Stimulated activated CD8-positive, alpha-beta memory T cell treated with anti-CD3 and anti-CD28 coated beads, Interleukin-15, amount 100 ng/mL, for 4 hours (primary cell): ENCODE data around the gene CDK14.

Experiments used
- DNase-seq, 2 donors: peaks; one replicate each; pipeline ENCODE4 v3.0.0-alpha.2; 2020; ENCODE audit warnings: low read depth in 2 of 2

Gene CDK14

DNA sequence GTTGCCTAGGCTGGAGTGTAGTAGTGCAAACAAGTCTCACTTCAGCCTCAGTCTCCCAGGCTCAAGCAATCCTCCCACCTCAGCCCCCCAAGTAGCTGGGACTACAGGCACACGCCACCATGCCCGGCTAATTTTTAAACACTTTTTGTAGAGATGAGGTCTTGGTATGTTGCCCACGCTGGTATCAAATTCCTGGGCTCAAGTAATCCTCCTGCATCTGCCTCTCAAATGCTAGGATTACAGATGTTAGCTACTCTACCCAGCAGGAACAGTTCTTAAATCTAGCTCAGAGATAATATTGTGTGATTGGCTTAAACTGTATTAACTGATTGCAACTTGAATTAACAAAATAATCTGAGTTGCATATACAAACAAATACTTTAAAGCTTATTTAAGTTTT, 82.9 kb downstream of the CDK14 start:
- no peak for DNase-seq

DNA sequence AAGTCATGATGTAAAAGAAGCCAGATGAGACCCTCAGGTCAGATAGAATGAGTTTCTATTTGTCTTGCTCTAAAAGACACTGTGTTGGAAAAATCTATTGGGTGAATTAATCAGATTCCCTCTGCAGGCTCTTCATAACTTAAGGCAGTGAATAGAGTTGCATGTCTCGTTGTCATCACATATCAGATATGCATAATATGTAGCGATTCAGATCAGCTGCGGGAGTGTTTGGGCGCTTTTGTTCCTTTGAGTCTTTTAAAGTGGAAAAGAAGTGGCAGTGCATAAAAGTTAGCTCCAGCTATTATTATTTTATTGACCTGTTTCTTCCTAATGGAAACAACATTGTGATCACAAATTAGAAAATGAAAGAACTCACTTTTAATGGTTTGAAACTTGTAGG, 84.4 kb downstream of the CDK14 start:
- DNase-seq, result no peak

DNA sequence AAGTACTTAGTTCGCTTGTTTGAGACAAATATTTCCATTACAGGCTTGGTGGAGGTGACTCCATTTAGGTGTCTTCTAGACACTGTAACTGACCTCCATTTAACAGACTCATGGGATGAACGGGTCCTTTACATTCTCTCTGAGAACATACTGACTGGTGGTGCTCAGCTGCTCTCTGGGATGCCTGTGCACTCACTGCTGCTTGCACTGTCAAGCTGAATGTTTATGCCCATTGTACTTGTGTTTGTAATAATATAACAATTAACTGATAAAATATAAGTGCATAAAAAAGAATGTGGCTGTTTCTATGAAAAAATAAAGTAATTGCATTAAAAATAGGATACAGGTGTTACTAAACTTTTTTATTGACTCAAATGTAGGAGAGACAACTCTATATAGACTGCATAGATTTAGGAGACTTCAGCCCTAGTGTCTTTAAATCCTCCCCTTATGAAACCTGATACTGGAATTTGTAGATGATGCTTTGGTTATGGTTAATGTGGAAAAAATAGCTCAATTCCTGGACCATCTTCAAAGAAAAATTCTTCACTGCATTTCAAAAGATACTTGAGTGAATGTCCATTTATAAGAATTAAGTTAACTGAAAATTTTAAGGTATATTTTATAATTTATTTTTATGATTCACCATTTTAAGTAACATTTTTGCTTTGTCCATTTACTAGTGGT, 85.4 kb downstream of the CDK14 start:
- no peak for DNase-seq

DNA sequence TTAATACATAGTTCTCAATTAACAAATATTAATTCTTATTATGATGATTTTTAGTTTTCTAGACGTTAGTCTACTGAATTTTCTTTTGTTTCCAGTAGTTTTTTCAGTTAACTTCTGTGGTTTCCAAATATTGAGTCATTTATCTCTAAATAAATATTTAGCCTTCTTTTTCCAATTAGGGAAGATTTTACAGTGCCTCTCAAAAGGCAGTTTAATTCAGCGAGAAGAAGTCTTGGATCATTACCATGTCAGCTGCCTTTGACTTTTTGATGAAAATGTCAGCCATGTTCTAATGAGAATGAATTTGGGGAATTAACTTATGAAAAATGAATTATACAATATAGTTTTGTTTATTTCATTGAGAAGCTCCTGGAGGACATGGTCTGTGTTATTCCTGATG, 90.0 kb downstream of the CDK14 start:
- DNase-seq, result no peak

DNA sequence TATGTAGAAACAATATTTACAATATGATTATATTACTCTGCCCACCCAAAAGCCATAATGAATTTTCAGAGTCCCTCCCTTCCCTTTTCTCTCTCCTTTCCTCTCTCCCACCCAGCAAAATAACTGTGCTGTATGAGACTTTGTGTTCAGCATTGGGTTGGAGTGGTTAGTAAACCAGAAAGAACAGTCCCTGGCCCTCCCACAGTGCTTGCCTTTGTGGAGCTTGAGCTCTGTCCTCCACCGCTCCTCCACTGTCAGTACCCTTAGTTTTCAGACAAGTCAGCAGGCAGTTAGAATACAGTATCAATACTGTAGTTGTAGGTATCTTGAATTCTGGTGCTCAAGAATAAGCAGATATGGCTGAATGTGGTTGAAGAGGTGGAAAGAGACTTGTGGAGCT, 92.7 kb downstream of the CDK14 start:
- DNase-seq, result no peak

DNA sequence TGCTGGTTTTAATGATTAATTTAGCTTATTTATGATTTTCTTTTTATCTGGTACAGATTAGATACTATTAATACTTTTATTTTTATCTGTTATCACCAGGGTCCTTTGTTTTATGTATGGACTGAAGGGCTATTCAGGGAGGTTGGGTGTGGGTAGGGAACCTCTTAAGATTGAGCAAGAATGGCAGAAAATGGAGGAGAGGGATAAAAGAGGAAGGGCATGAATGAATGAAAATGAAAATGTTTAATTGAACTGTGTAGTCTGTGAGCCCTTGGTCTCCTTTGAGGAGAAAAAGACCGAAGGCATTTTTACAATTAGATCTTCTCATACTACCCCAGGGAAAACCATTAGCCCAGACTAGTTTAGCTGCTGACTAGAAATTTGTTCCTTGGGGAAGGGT, 93.1 kb downstream of the CDK14 start:
- no peak for DNase-seq

DNA sequence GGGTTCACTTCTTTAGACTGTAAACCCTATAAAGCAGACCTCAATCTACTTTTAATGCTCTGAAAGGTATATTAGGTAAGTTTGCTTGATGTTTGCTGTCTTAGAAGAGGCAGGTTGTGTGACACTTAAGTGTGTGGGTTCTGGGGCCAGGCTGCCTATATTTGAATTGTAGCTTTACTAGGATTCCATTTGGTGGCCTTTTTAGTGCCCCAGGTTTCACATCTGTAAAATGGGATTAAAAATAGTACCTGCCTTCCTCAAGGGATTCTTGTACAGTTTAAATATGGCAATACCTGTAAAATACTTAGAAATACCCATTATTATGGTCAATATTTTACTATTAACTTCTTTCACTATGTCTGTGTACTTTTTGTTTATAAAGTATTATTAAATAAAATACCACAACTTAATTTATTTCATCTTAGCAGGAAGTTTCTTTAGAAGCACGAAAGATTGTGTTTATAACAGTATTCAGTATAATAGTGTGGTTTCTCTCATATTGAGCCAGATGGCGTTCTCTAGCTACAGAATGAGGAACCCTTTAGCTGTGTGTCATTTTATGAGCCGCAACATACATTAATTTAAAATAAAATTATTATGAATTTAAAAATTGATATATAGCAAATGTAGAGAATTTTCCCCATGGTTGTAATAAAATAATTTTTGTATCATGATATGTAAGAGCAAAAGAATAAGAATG, 94.2 kb downstream of the CDK14 start:
- no peak for DNase-seq

DNA sequence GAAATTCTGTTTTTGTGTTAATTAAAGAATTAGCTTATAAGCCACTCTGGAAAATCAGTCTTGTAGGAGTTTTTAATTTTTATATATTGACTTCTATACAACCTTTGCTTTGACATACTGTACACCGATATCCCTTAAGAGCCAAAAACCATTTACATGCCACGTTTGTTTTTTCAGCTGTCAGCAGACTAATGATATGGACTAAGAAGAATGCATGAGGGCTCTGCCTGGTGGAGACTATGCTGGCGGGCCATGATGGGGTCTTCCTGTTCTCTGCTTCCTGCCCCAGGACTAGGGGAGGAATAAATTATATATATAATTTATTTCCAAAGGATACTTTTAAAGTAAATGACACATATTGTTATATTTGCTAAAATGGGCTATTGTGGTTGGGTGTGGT, 96.3 kb downstream of the CDK14 start:
- DNase-seq, result no peak

DNA sequence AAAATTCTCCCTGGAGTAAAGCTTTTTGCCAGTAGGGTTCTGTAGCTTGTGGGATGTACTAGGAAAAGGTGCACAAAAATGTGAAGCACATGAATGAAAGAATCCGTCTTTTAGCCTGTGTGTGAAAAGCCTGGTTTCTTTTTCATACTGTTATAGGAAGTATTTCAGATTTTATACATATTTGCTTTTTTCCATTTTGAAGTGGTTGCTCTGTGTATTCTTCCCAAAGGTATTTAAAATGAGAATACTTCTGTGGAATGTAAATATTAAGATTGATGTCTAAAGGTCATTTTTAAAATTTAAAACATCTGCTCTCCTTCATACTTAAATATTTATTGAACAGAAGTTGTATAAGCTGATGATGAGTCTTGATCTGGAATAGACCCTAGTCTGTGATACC, 96.8 kb downstream of the CDK14 start:
- no peak for DNase-seq

DNA sequence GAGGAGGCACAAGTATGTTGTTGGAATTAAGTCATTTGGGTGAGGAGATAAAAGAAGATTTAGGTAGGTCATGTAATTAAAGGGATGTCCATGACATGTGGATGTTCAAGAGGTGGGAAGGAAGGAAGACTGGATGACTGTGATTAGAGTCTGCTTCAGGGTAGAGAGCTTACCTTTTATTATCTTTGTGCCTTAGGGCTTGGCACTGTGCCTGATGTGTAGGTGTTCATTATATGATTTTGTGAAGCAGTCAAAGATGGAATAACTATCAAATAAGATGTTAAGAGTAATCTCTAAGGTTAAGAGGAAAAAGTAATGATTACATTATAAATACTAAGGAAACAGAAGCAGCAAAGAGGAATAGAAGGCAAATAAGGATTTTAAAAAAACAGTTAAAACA, 97.8 kb downstream of the CDK14 start:
- no peak for DNase-seq

DNA sequence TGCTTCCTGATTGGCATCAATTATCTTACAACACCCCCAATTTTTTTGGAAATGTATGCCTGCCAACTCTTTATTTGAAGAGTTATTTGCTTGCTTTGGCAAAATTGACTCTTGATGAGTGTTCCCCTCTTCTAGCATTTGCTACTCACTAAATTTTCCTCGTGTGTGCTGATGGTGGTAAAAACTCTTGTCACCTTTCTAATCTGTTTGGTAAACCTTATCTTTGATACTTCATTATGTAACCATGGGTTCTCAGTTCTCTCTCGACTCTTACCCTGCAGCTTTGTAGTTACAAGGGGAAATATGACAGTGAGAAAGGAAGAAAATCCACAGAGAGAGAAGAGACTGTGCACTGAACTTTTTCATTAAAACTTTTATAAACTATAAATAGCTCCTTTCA, 102.5 kb downstream of the CDK14 start:
- DNase-seq, result no peak

DNA sequence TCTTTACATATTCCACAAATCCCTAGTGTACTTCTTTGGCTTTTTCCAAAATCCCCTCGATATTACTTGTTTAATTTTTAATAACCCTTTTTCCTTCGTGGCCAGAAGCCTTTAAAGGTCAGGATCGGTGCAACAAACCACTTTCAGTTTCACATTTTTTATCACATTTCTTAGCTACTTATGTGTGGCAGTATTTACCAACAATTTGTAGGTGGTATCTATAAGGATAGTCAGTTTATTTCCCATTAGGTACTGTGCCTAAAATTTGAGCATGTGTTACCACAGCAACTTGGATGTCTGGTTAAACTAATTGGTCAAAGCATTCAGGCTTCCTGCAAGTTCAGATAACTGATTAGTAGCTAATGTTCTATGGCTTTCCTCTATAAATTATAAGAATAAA, 104.9 kb downstream of the CDK14 start:
- no peak for DNase-seq

DNA sequence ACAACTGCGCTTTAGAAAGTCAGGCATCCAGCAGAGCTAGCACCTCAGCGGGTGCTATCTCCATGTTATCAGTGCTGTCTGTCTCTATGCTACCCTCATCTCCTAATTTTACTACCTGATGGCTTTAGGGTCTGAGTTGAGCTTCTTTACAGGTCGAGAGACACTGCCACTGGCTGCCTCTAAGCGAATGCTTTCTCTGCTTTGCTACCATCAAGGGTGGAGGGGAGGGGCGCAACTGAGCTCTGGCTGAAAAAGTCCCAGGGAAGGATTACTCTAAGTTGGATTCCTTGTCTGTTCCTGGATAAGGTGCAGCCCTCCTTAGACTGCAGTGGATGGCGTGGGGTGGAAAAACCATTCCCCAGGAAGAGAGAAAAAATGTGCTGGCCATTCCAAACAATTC, 105.7 kb downstream of the CDK14 start:
- no peak for DNase-seq

DNA sequence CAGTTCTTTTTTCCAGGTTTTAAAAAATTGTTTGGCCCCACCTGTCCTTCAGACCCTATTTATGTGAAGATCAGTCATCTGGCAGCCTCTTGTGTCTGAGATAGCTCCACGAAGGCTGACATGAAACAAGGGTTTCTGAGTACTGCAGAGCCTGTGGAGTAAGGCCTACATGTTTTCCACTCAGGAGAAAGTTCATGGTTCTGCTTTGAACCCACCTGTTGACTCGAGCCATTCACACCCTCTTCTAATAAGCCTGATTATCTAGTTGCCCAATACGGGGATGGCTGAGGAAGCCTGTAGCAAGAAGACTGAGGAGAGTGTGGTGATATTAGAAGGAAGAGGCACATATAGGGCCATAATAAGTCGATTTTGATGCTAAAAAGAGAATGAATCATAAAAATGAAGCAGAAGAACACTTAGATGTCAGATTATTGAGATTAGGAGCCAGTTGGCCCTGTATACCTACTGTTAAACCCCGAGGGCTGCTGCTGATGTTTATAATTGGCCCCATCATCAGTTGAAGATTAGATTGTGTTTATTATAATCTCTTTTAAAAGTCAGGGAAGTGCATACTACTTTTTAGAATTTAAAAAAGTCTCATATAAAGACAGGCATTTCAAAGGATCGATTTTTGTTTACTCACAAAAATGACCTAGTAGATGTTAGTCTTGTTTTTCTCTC, 109.4 kb downstream of the CDK14 start:
- no peak for DNase-seq

DNA sequence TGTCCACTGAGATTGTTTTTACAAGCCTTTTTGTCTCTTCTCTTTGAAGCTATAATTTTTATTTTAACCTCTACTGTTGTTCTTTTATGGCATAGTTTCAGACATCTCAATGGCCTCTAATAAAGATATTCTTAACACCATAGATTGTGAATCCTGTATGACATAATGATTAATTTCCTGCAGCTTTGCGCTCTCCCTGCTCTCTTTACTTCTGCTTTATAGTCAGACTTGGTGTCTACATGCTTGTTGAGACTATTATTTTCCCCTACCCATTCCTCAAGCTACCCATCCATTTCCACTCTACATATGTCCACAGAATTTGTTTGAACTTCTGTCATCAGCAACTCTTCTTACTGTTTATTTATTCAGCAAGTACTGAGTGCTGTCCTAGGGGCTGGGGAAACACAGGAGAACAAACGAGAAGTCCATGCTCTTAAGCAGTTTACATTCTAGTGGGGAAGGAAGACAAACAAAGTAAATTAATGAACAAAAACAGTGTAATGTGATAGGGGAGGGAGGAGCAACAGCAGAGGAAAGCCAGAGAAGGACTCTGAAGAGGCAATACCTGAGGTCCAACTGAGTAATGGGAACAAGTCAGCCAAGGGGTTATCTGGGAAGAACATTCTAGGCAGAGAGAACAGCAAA, 110.1 kb downstream of the CDK14 start:
- DNase-seq, result no peak

DNA sequence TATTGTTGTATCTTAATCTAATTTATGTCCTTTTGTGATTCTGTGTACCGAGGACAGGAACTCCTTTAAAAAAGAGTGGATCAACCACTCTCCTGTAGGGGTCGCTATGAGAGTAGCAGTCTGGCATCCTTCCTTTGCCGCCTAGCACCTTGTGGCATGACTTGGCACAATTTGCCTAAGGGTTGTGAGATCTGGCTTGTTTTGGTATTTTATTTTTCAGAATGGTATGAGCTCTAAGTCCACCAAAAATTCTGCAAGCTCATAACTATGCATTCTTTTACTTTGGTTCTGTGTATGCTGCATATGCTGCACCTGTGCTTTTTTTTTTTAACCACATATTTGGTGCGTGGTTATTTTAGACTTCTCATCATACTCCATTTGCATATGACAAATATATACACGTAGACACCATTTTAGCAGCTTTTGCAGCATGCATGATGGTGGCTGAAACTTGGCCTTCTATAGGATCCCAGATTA, 112.8 kb downstream of the CDK14 start:
- DNase-seq, result no peak

DNA sequence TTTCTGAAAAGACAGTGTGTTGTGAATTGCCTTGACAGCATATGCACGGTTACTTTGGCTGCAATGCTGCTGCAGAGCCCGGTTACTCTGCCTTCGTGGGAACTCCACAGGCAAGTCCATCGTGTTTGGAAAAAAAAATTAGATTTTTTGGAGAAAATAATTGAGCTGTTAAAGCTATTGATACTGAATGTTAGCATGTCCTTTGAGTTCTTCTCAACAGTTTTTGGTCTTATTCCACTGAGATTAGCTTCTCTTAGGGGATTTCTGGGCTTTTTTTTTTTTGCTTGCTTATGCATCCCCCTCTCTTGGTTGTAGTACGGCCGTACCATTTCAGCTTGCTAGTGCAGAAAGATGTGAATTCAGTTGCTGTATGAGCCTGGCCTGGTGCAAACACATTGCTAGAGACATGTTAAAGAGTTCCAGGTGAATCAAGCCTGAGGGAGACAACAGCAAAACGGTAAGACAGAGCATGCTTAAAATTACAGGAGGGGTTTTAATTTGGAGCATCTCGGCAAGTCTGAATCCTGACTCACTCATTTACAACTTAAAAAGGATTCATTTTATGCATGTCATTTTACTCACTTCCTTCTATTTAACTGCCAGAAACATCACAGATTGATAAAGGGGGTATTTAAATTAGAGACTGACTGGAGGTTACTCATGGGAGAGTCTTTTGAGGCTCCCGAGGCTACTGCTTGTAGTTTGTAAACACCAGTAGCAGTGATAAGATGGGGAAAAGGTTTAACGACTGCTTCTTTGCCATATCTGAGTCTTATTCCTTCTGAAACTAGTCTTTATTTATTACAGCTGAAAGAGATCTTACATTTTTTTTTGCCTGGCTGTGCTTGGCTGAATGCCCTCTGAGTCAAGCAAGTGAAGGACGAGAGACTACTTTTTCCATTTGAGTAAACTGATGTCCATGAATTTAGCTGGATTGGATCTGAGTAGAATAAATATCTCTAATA, 113.7 kb downstream of the CDK14 start:
- DNase-seq, result no peak

DNA sequence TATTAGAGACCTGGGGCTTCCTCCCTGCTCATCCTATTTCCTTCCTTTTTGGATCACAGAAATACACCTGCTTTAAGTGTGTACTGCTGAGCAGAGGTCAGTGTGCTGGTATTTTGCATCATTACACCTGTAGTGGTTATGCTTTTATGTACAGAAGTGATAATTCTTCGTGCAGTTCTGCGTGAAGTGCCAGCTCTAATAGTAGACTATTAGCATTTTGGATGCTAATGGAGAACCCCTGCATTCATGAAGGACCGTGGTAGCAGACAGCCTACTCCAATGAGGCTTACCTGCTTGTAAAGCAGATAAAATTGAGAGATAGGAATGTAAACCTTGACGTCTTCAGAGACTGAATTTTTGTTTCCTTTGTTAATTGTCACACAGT, 114.3 kb downstream of the CDK14 start:
- no peak for DNase-seq

DNA sequence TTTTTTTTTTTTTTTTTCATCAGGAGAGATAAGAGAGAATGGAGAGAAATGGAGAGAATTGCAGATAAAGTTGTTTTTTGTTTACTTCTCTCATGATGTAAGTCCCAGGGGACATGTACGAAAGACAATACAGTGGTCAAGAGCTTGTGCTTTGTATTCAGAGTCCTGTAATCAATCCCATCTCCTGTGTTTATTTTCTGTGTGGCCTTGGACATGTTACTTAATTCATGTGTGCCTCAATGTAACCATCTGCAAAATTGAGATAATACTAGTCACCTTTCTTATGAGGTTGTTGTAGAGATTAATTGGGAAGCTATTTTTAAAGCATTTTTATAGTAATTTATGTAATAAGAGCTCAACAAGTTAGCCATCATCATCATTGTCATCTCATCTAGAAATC, 117.5 kb downstream of the CDK14 start:
- no peak for DNase-seq

DNA sequence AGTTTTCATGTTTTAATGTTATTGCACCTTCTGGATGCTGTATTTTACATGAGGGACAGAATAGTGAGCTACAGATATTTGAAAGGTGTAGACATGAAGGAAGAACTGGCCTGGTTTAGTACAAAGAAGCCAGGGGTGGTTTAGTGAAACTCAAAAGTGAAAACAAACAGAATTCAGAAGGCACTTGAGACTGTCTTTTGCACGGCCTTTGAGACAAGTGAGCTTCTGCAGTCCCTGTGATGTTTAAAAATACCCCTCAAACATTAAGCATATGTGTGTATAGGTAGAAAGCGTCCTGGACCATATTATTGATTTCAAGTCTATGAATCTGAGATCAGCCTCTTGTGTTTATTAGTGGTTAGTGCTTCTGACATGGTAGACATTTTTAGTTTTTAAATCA, 118.9 kb downstream of the CDK14 start:
- DNase-seq, result no peak

DNA sequence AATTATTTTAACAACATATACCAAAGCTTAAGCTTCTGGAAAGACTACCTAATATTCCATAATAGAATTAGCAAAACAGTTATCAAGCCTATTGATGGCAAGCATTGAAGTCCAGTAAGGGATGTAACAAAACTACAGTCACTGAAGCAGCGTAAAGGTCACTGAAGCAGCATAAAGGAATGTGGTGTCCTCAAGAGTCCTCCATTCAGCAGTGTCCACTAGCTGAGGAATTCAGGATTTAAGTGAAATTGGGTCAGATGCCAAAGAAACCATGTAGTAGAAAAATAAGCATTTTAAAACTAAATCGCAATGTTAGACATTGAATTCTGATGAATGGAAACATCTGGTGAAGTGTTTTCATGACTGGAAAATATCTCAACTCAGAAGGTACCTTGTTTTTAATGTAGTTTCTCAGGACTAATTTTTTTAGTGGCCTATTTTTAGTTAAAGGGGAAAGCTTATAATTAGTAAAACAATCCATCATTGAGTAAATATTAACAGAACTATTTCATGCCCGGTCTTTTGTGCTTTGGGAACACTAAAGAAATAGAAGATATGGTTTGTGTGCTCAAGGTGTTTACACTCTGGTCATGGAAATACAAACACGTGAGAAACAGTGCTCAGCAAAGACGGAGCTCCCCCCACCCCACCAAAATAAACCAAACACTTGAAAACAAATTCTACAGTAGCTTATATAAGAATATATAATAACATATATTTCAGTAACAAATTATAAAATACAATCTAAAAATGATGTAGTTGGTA, 121.4 kb downstream of the CDK14 start:
- no peak for DNase-seq
